A549 (cell line): ENCODE data around the gene MRPL23. TPM values are rescaled to one million over a fixed set of nuclear protein-coding genes. Genes with fewer than 3 reads are reported as not detected.

ENCODE experiments used
- ATAC-seq, 2 experiments: fragments of 200-7000 bp in 1 of 2; fragments of >200 bp in 1 of 2; cut with Nextera tagmentation in 1 of 2; cut with Tn5 transposase in 1 of 2; 3 replicates each; pipeline versions ENCODE4 v1.8.0 to v1.9.1; 2018 to 2020; ENCODE audit warnings: mild to moderate bottlenecking in 1 of 2, moderate library complexity in 1 of 2
- CTCF ChIA-PET: fragments of 300-600 bp; sonication (Branson Sonifier 250); formaldehyde crosslinking; extraction: SDS; loops from one replicate; lab custom pipeline; 2021; ENCODE audit warnings: antibody characterized with exemption, inconsistent platforms; lab: Yijun Ruan, JAX
- POLR2A ChIA-PET: fragments of 350-600 bp; formaldehyde crosslinking; extraction: SDS; loops from one replicate; lab custom pipeline; 2021; ENCODE audit warnings: antibody characterized with exemption, inconsistent platforms; lab: Yijun Ruan, JAX
- DNase-seq, 2 experiments: peaks; one replicate each; pipeline versions ENCODE4 v3.0.0 to v3.0.0-alpha.2; 2011 to 2016; ENCODE audit warnings: low read depth in 1 of 2, low spot score in 1 of 2
- FAIRE-seq: peaks from 2 replicates; lab custom pipeline; 2011; peaks lifted over from hg19 to GRCh38; lab: Jason Lieb, UNC
- H3K27ac ChIP-seq, 2 experiments: fragments of >200 bp; sonication (Bioruptor Twin); formaldehyde crosslinking; 3 replicates each; pipeline ENCODE4 v1.5.1; 2016 to 2017
- H3K4me1 ChIP-seq: fragments of >200 bp; sonication (Bioruptor Twin); formaldehyde crosslinking; 3 replicates; pipeline ENCODE4 v1.6.1; 2016
- H3K4me2 ChIP-seq: fragments of >200 bp; sonication (Bioruptor Twin); formaldehyde crosslinking; 3 replicates; pipeline ENCODE4 v1.6.1; 2016
- H3K4me3 ChIP-seq: fragments of >200 bp; sonication (Bioruptor Twin); formaldehyde crosslinking; 3 replicates; pipeline ENCODE4 v1.5.1; 2016
- H3K9me3 ChIP-seq: fragments of >200 bp; sonication (Bioruptor Twin); formaldehyde crosslinking; 3 replicates; pipeline ENCODE4 v1.6.1; 2016
- CBX2 ChIP-seq: fragments of 200-600 bp; sonication (generic); IDR thresholded peaks from 2 replicates; pipeline ENCODE4 v1.6.1; 2016; ENCODE audit warnings: low read depth, mild to moderate bottlenecking, borderline replicate concordance
- CEBPB ChIP-seq, 2 experiments: fragments of >200 bp in 1 of 2; sonication (Bioruptor Twin) in 1 of 2; formaldehyde crosslinking in 1 of 2; IDR thresholded peaks; 2 replicates each; pipeline ENCODE4 v1.6.1; 2012 to 2016
- ELK1 ChIP-seq: fragments of 150-350 bp; IDR thresholded peaks from 2 replicates; pipeline ENCODE4 v1.6.1; 2014; ENCODE audit warnings: low read depth, mild to moderate bottlenecking, low read length
- HES2 ChIP-seq: fragments of >200 bp; sonication (Bioruptor Twin); formaldehyde crosslinking; IDR thresholded peaks from 2 replicates; pipeline ENCODE4 v1.6.1; 2016
- HOXB13 ChIP-seq: fragments of 250-450 bp; sonication (Bioruptor Pico); IDR thresholded peaks from 2 replicates; pipeline ENCODE4 v1.5.0; 2020; ENCODE audit warnings: low read depth, mild to moderate bottlenecking, moderate library complexity
- HOXB5 ChIP-seq: fragments of 250-450 bp; sonication (Bioruptor Pico); IDR thresholded peaks from 2 replicates; pipeline ENCODE4 v1.5.0; 2020; ENCODE audit warnings: mild to moderate bottlenecking, moderate library complexity
- JUN ChIP-seq, 2 experiments: fragments of >200 bp; sonication (Bioruptor Twin); formaldehyde crosslinking; IDR thresholded peaks; 2 replicates in 1 of 2; 3 replicates in 1 of 2; pipeline ENCODE4 v1.6.1; 2016 to 2017
- JUNB ChIP-seq: fragments of >200 bp; sonication (Bioruptor Twin); formaldehyde crosslinking; IDR thresholded peaks from 2 replicates; pipeline ENCODE4 v1.6.1; 2016
- KDM1A ChIP-seq: fragments of 200-600 bp; sonication (generic); IDR thresholded peaks from 2 replicates; pipeline ENCODE4 v1.6.1; 2016; ENCODE audit warnings: low read depth, mild to moderate bottlenecking
- MYC ChIP-seq: IDR thresholded peaks from 2 replicates; pipeline ENCODE4 v1.6.1; 2012; ENCODE audit warnings: mild to moderate bottlenecking, inconsistent platforms, low read length, improper control_type of control experiment, borderline replicate concordance
- NFE2L2 ChIP-seq: fragments of 150-350 bp; conservative IDR thresholded peaks from 2 replicates; pipeline ENCODE4 v1.6.1; 2014; ENCODE audit warnings: low read length
- NPAS2 ChIP-seq: fragments of 250-450 bp; sonication (Bioruptor Pico); IDR thresholded peaks from 2 replicates; pipeline ENCODE4 v1.8.0; 2022; ENCODE audit warnings: mild to moderate bottlenecking, moderate library complexity, borderline replicate concordance
- NR3C1 ChIP-seq: fragments of >200 bp; sonication (Bioruptor Twin); formaldehyde crosslinking; IDR thresholded peaks from 3 replicates; pipeline ENCODE4 v1.6.1; 2017
- REST ChIP-seq: fragments of 200-600 bp; sonication (generic); IDR thresholded peaks from 2 replicates; pipeline ENCODE4 v1.6.1; 2016; ENCODE audit warnings: antibody characterized with exemption, mild to moderate bottlenecking, moderate library complexity
- TFCP2L1 ChIP-seq: fragments of 250-450 bp; sonication (Bioruptor Pico); IDR thresholded peaks from 2 replicates; pipeline ENCODE4 v1.5.0; 2021; ENCODE audit warnings: mild to moderate bottlenecking
- ZNF302 ChIP-seq: fragments of 250-450 bp; sonication (Bioruptor Pico); IDR thresholded peaks from 2 replicates; pipeline ENCODE4 v1.9.0; 2021; ENCODE audit warnings: inconsistent platforms, mild to moderate bottlenecking, moderate library complexity
- WGBS: methylation state at CpG from one replicate; pipeline ENCODE4 v1.1.6; 2017; ENCODE audit errors: missing lambda C conversion rate; 5-methylcytosine and 5-hydroxymethylcytosine counted together
- polyA plus RNA-seq, 4 experiments: library from polyadenylated mRNA; depleted of rRNA in 3 of 4; stranded (reverse); fragments of >200 nt; fragmentation: RNase III in 1 of 4; extraction: RNeasy Plus Mini Kit Qiagen cat#74134 plus additional on column Dnase treatment in 1 of 4; gene quantifications; 2 replicates in 3 of 4; 3 replicates in 1 of 4; pipeline ENCODE4 v1.2.3, GENCODE V29; 2011 to 2017
- TF ChIP-seq, protein P1 (sequence below): fragments of 450-650 bp; IDR thresholded peaks from 2 replicates; pipeline ENCODE4 v1.6.1; 2014; ENCODE audit warnings: antibody characterized with exemption

MRPL23 gene
- polyA plus RNA-seq, 2 of the 4 experiments (the other 2 are of a cell fraction): 77.7 to 160 TPM

- 68% methylated on average over 9 of the region's 15 CpGs for WGBS
Measured at GRCh38 chr11:1970956-1971355, 23.8 kb downstream of the MRPL23 start.

GRCh38 chr11:1975185-1975584 lies 28.1 kb downstream of the MRPL23 start:
- ChIA-PET POLR2A (no interaction called here), CTCF (interaction anchor here (0.8 to 2.8 kb wide), 3 partner anchors 20 to 281 kb away, joined by 3 to 12 read pairs (median 3); no protein-coding TSS in a partner anchor)
- Histone ChIP-seq H3K9me3 (no peaks in the 10 kb centered on the region), H3K4me3 (no peak overlapping the region), H3K4me2 (no peak overlapping the region), H3K4me1 (no peaks in the 10 kb centered on the region), H3K27ac (no peak overlapping the region)
- no peak for TF ChIP-seq CBX2
- TF ChIP-seq KDM1A: no peak
- no peak for TF ChIP-seq HES2
- TF ChIP-seq NR3C1: no peak
- TF ChIP-seq ZNF302 (CRISPR knock-in tag): no peak
- TF ChIP-seq HOXB5 (CRISPR knock-in tag): no peak
- TF ChIP-seq JUN (IDR thresholded peaks at IDR 0.05): no peak
- TF ChIP-seq MYC: no peak
- TF ChIP-seq NFE2L2: no peak
- TF ChIP-seq HOXB13: no peak
- TF ChIP-seq JUNB: no peak
- no peak for TF ChIP-seq CEBPB (IDR thresholded peaks at IDR 0.05)
- no peak for ATAC-seq
- FAIRE-seq: no peak
- DNase-seq: no peak
- no CpG with 5 or more reads among the region's 13 CpGs for WGBS

More at GRCh38 chr11:1970956-1971355, 23.8 kb downstream of the MRPL23 start:
- ChIA-PET CTCF (interaction anchor here (0.6 to 28.2 kb wide), 5 partner anchors 17 to 182 kb away, joined by 3 to 554 read pairs (median 3); no protein-coding TSS in a partner anchor), POLR2A (no interaction called here)
- Histone ChIP-seq H3K9me3 (no peaks in the 10 kb centered on the region), H3K4me1 (no peaks in the 10 kb centered on the region), H3K27ac (no peak overlapping the region), H3K4me3 (no peak overlapping the region), H3K4me2 (no peak overlapping the region)
- no peak for TF ChIP-seq JUNB
- no peak for TF ChIP-seq HOXB13
- TF ChIP-seq REST: no peak
- ATAC-seq (no peak), FAIRE-seq (no peak), DNase-seq (peak in 1 of 2 experiments; percentile 0)

DNA sequence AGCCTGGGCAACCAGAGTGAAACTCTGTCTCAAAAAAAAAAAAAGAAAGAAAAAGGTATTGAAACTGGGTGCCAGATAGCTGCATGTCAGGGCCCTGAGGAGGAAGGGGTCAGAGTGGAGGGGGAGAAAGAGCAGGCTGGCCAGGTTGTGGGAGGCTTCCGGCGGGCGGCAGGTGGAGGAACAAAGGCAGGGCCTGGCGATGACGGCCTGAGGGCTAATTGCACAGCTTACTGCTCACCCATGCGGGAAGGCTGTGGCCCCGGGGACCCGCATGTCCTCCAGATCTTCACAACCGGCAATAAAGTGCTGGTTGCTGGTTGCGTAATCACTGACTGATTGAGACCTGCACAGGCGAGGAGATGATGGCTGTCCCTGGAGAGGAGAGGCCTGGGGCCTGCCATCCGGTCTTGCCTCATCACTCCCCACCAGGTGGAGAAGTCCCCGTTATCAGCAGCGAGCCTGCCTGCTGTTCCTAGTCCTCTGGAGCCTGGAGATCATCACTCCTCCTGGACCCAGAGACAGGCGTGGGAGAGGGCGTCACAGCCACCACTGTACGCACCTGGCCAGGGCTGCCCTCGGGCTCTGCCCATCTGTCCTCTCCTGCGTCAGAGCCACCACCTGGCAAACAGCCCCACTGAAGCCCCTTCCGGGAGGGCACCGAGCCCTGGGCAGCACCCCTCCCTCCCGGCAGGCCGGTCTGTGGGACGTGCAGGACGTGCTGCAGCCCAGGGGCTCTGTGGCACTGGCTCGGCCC lies 31.8 kb downstream of the MRPL23 start:
- Histone ChIP-seq H3K4me1 (no peaks in the 10 kb centered on the region), H3K27ac (no peak overlapping the region), H3K9me3 (no peaks in the 10 kb centered on the region), H3K4me3 (no peak overlapping the region), H3K4me2 (no peak overlapping the region)
- ChIA-PET POLR2A (no interaction called here), CTCF (interaction anchor here (1.1 to 2.4 kb wide), 2 partner anchors 96 to 173 kb away, joined by 4 to 7 read pairs; no protein-coding TSS in a partner anchor)
- TF ChIP-seq NPAS2 (CRISPR knock-in tag): no peak
- TF ChIP-seq CEBPB (IDR thresholded peaks at IDR 0.05): peak in 1 of 2 experiments; percentile 66; a peak in 3 of 4 replicates
- TF ChIP-seq ELK1: no peak
- TF ChIP-seq TFCP2L1 (CRISPR knock-in tag): no peak
- TF ChIP-seq, protein P1, sequence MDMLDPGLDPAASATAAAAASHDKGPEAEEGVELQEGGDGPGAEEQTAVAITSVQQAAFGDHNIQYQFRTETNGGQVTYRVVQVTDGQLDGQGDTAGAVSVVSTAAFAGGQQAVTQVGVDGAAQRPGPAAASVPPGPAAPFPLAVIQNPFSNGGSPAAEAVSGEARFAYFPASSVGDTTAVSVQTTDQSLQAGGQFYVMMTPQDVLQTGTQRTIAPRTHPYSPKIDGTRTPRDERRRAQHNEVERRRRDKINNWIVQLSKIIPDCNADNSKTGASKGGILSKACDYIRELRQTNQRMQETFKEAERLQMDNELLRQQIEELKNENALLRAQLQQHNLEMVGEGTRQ: no peak
- 100% methylated on average over 2 of the region's 26 CpGs for WGBS
- ATAC-seq (peak in 1 of 2 experiments; percentile 36; a peak in 4 of 6 replicates), FAIRE-seq (no peak), DNase-seq (no peak)
